ENCODE measurements around the gene HS3ST3B1. TPM values are rescaled to one million over a fixed set of nuclear protein-coding genes. Genes with fewer than 3 reads are reported as not detected.

The HS3ST3B1 gene
- total and polyA plus RNA-seq, 2 experiments from 2014 or later: 8.1 to 17.7 TPM

DNA sequence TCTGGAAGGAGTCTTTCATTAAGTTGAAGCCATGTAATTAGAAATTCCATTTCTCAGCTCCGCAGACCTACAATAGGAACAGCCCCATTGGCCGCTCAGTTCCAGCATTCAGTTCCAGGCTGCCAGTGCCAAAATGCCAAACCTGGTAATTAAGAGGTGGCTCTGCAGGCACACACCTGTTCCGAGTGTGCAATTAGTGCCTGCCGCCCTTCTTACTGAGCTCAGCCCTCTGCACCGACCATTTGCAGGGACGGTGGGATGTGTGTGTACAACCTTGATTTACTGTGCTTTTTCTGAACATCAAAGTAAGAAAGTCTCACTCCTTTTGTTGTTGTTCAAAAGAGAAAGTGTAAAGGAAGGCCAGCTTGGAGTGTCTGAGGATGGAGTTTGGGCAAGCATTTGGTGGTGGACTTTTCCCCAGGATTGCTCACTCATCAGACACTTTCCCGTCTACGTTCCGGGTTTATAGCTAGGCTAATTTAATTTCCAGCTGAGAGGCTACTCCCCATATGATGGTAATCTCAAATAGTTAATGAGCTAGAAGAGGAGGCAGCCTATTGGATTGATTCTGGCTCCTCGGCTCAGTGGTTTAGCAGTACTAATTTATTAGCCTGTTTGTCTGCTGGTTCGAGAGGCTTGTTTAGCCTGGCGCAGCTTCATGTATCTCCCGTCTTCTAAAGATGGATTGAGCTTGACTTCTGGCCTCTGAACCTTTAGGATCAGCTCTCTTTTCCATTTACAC, 20.0 kb downstream of the HS3ST3B1 start:
- no peaks in the 10 kb centered on the region; the same call in 2 of the 3 replicates for H3K9me3 Mint-ChIP-seq
- peaks cover 73% of the 10 kb centered on the region for H3K4me1 Mint-ChIP-seq
- Histone ChIP-seq H3K27me3 (ENCODE audit: insufficient read depth) (peaks cover 22% of the 10 kb centered on the region; the same call in 1 of the 2 replicates), H3K4me3 (no peak overlapping the region), H3F3A (replicated peaks; ENCODE audit: low read depth) (no peaks in the 10 kb centered on the region; the same call in 1 of the 2 replicates), H3K27ac (ENCODE audit: low read depth) (no peak overlapping the region), H3K79me2 (replicated peaks; ENCODE audit: insufficient read depth) (peaks cover 68% of the 10 kb centered on the region), H4K20me1 (replicated peaks; ENCODE audit: insufficient read depth) (no peaks in the 10 kb centered on the region; the same call in 1 of the 2 replicates), H3K4me2 (no peak overlapping the region), H2AFZ (no peak overlapping the region), H3K9me2 (ENCODE audit: insufficient read depth) (no peaks in the 10 kb centered on the region), H3K36me3 (ENCODE audit: insufficient read depth) (no peaks in the 10 kb centered on the region), H3K4me1 (ENCODE audit: insufficient read depth) (peaks cover 69% of the 10 kb centered on the region)
- no peak for TF ChIP-seq CREB1 (CRISPR knock-in tag; IDR thresholded peaks at IDR 0.05; ENCODE audit: low read depth)
- H3K27me3 Mint-ChIP-seq (ENCODE audit: insufficient read depth, low read depth, poor library complexity): peaks cover 11% of the 10 kb centered on the region
- H3K27ac Mint-ChIP-seq: no peak overlapping the region
- DNase-seq (ENCODE audit: low spot score) (no peak), ATAC-seq (no peak)
- H3K36me3 Mint-ChIP-seq (ENCODE audit: low read depth): no peaks in the 10 kb centered on the region
- no peak overlapping the region for H3K4me3 Mint-ChIP-seq

DNA sequence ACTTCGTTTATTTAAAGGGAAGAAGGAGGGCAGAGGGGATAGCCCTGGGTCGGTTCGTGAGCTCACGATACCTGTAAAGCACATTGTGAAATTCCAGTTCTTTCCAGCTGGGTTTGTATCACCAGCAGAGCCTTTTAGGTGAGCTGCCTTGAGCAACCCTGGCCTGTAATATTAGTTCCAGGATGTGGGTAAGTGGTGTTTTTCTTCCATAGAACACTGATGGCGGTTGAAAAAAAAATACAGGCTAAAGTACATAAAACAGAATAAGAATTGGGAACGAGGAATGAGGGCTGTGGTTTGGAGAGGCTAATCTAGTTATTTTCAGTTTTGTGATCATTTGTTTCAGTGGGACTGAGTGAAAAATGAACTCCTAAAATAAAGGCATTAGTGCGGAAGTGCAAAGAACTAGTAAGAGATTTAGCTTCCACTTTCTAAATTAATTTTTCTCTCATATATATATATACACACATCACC, 20.6 kb downstream of the HS3ST3B1 start:
- DNase-seq (ENCODE audit: low spot score): no peak
- H3K4me1 Mint-ChIP-seq: peaks cover 67% of the 10 kb centered on the region
- H3K4me1 ChIP-seq (ENCODE audit: insufficient read depth): peaks cover 64% of the 10 kb centered on the region
- H3K4me3 Mint-ChIP-seq: no peak overlapping the region
- H3K36me3 ChIP-seq (ENCODE audit: insufficient read depth): no peaks in the 10 kb centered on the region
- H3K4me3 ChIP-seq: no peak overlapping the region
- TF ChIP-seq EZH2phosphoT487 (IDR thresholded peaks at IDR 0.05; ENCODE audit: unreplicated experiment): no peak
- no peak for TF ChIP-seq CREB1 (CRISPR knock-in tag; IDR thresholded peaks at IDR 0.05; ENCODE audit: low read depth)
- TF ChIP-seq, protein P1, sequence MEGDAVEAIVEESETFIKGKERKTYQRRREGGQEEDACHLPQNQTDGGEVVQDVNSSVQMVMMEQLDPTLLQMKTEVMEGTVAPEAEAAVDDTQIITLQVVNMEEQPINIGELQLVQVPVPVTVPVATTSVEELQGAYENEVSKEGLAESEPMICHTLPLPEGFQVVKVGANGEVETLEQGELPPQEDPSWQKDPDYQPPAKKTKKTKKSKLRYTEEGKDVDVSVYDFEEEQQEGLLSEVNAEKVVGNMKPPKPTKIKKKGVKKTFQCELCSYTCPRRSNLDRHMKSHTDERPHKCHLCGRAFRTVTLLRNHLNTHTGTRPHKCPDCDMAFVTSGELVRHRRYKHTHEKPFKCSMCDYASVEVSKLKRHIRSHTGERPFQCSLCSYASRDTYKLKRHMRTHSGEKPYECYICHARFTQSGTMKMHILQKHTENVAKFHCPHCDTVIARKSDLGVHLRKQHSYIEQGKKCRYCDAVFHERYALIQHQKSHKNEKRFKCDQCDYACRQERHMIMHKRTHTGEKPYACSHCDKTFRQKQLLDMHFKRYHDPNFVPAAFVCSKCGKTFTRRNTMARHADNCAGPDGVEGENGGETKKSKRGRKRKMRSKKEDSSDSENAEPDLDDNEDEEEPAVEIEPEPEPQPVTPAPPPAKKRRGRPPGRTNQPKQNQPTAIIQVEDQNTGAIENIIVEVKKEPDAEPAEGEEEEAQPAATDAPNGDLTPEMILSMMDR (conservative IDR thresholded peaks at IDR 0.05; ENCODE audit: low read depth in 2 of 2): no peak
- TF ChIP-seq, protein P2, sequence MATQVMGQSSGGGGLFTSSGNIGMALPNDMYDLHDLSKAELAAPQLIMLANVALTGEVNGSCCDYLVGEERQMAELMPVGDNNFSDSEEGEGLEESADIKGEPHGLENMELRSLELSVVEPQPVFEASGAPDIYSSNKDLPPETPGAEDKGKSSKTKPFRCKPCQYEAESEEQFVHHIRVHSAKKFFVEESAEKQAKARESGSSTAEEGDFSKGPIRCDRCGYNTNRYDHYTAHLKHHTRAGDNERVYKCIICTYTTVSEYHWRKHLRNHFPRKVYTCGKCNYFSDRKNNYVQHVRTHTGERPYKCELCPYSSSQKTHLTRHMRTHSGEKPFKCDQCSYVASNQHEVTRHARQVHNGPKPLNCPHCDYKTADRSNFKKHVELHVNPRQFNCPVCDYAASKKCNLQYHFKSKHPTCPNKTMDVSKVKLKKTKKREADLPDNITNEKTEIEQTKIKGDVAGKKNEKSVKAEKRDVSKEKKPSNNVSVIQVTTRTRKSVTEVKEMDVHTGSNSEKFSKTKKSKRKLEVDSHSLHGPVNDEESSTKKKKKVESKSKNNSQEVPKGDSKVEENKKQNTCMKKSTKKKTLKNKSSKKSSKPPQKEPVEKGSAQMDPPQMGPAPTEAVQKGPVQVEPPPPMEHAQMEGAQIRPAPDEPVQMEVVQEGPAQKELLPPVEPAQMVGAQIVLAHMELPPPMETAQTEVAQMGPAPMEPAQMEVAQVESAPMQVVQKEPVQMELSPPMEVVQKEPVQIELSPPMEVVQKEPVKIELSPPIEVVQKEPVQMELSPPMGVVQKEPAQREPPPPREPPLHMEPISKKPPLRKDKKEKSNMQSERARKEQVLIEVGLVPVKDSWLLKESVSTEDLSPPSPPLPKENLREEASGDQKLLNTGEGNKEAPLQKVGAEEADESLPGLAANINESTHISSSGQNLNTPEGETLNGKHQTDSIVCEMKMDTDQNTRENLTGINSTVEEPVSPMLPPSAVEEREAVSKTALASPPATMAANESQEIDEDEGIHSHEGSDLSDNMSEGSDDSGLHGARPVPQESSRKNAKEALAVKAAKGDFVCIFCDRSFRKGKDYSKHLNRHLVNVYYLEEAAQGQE (IDR thresholded peaks at IDR 0.05; ENCODE audit: unreplicated experiment): no peak
- TF ChIP-seq, protein P3, sequence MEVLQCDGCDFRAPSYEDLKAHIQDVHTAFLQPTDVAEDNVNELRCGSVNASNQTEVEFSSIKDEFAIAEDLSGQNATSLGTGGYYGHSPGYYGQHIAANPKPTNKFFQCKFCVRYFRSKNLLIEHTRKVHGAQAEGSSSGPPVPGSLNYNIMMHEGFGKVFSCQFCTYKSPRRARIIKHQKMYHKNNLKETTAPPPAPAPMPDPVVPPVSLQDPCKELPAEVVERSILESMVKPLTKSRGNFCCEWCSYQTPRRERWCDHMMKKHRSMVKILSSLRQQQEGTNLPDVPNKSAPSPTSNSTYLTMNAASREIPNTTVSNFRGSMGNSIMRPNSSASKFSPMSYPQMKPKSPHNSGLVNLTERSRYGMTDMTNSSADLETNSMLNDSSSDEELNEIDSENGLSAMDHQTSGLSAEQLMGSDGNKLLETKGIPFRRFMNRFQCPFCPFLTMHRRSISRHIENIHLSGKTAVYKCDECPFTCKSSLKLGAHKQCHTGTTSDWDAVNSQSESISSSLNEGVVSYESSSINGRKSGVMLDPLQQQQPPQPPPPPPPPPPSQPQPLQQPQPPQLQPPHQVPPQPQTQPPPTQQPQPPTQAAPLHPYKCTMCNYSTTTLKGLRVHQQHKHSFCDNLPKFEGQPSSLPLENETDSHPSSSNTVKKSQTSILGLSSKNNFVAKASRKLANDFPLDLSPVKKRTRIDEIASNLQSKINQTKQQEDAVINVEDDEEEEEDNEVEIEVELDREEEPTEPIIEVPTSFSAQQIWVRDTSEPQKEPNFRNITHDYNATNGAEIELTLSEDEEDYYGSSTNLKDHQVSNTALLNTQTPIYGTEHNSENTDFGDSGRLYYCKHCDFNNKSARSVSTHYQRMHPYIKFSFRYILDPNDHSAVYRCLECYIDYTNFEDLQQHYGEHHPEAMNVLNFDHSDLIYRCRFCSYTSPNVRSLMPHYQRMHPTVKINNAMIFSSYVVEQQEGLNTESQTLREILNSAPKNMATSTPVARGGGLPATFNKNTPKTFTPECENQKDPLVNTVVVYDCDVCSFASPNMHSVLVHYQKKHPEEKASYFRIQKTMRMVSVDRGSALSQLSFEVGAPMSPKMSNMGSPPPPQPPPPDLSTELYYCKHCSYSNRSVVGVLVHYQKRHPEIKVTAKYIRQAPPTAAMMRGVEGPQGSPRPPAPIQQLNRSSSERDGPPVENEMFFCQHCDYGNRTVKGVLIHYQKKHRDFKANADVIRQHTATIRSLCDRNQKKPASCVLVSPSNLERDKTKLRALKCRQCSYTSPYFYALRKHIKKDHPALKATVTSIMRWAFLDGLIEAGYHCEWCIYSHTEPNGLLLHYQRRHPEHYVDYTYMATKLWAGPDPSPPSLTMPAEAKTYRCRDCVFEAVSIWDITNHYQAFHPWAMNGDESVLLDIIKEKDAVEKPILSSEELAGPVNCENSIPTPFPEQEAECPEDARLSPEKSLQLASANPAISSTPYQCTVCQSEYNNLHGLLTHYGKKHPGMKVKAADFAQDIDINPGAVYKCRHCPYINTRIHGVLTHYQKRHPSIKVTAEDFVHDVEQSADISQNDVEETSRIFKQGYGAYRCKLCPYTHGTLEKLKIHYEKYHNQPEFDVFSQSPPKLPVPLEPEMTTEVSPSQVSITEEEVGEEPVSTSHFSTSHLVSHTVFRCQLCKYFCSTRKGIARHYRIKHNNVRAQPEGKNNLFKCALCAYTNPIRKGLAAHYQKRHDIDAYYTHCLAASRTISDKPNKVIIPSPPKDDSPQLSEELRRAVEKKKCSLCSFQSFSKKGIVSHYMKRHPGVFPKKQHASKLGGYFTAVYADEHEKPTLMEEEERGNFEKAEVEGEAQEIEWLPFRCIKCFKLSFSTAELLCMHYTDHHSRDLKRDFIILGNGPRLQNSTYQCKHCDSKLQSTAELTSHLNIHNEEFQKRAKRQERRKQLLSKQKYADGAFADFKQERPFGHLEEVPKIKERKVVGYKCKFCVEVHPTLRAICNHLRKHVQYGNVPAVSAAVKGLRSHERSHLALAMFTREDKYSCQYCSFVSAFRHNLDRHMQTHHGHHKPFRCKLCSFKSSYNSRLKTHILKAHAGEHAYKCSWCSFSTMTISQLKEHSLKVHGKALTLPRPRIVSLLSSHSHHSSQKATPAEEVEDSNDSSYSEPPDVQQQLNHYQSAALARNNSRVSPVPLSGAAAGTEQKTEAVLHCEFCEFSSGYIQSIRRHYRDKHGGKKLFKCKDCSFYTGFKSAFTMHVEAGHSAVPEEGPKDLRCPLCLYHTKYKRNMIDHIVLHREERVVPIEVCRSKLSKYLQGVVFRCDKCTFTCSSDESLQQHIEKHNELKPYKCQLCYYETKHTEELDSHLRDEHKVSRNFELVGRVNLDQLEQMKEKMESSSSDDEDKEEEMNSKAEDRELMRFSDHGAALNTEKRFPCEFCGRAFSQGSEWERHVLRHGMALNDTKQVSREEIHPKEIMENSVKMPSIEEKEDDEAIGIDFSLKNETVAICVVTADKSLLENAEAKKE (CRISPR knock-in tag; IDR thresholded peaks at IDR 0.05): no peak
- TF ChIP-seq POLR2AphosphoS5 (IDR thresholded peaks at IDR 0.05; ENCODE audit: low read depth): no peak
- TF ChIP-seq JUNB (IDR thresholded peaks at IDR 0.05; ENCODE audit: unreplicated experiment): no peak
- no peak overlapping the region for H2AFZ ChIP-seq
- H3F3A ChIP-seq (replicated peaks; ENCODE audit: low read depth): no peaks in the 10 kb centered on the region; the same call in 1 of the 2 replicates
- peaks cover 73% of the 10 kb centered on the region for H3K79me2 ChIP-seq (replicated peaks; ENCODE audit: insufficient read depth)
- no peaks in the 10 kb centered on the region; the same call in 1 of the 2 replicates for H4K20me1 ChIP-seq (replicated peaks; ENCODE audit: insufficient read depth)
- peaks cover 22% of the 10 kb centered on the region; the same call in 1 of the 2 replicates for H3K27me3 ChIP-seq (ENCODE audit: insufficient read depth)
- H3K9me3 Mint-ChIP-seq: no peaks in the 10 kb centered on the region; the same call in 2 of the 3 replicates
- no peak overlapping the region for H3K27ac ChIP-seq (ENCODE audit: low read depth)
- no peak for ATAC-seq
- H3K27ac Mint-ChIP-seq: no peak overlapping the region
- no peaks in the 10 kb centered on the region for H3K9me2 ChIP-seq (ENCODE audit: insufficient read depth)
- H3K27me3 Mint-ChIP-seq (ENCODE audit: insufficient read depth, low read depth, poor library complexity): peaks cover 11% of the 10 kb centered on the region
- no peak overlapping the region for H3K4me2 ChIP-seq
- H3K36me3 Mint-ChIP-seq (ENCODE audit: low read depth): no peaks in the 10 kb centered on the region
